Activated gamma-delta T cell (primary cell): ENCODE data around the gene GLMN.
"Not testable (repeated sequence)": the region's sequence is repeated elsewhere in the genome, so short reads cannot be mapped to it uniquely, and the experiment has no call there.

Experiments
- DNase-seq: peaks from one replicate; lab custom pipeline; 2025; lab: John Stamatoyannopoulos, UW

The GLMN gene

DNA sequence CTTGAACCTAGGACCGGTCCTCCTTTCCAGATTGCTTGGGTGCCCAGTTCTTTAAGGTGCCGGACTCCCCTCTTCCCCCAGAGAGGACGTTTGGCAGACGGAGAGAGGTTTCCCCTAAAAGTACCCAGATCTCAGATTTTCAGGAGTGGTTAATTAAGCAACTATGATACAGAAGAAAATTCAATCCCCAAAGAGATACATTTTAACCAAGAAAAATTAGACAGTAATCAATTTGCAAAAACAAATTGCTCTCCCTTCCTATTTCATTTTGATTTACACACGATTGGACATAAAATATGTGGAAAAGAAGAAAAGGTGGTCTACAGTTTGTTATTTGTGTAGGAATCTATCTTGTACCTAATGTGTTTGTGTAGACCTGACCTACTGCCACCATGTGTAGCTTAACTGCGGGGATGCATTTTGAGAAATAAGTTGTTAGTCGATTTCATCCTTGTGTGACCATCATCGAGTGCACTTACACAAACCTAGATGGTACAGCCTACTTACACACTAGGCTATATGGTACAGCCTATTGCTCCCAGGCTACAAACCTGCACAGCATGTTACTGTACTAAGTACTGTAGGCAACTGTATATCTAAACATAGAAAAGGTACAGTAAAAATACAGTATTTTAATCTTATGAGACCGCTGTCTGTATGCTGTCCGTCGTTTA is 827 bp upstream of the GLMN start:
- no peak for DNase-seq

DNA sequence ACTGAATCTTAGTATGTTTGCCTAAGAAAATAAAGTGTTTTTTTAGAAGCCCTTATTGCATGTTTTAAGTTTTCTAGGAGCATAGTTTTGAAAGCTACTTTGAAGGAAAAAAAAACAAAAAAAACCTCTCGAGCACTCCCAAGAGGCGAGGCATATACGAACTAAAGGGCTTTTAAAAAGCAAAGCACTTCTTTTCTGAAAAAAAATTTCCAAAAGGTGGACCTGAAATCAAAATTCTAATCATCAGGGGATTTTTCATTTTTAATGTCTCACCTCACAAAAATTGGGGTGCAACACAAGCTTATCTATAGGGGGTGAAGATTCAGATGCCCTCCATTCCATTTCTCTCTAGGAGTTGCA is 594 bp downstream of the GLMN start:
- no peak for DNase-seq

DNA sequence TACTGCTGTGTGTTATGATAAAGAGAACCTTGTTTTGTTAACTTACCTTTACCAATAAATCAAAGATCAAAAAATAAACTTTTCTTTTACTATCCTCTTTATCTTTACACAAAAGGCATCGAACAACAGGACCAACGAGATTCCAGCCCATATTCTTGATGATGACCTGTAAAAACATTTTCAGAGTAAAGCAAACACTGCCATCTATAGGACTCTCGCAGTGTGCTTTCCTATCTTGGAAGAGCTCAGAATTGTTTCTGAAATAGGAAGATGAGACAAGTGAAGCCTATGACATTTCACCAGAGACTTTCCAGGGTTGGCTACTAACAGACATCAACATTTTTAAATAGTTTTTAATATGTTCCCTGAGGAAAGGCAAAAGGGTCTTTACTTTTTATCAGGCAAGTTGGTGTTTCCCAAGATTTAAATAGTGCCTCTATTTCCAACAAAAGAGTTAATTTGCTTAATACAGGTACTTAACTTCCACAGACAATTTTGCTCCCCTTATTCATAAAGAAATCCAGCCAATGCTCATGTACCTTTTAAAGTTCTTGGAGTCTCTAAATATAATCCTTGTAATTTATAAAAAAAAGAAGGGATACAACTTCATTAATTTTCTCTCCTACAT is 7.3 kb downstream of the GLMN start:
- no peak for DNase-seq

DNA sequence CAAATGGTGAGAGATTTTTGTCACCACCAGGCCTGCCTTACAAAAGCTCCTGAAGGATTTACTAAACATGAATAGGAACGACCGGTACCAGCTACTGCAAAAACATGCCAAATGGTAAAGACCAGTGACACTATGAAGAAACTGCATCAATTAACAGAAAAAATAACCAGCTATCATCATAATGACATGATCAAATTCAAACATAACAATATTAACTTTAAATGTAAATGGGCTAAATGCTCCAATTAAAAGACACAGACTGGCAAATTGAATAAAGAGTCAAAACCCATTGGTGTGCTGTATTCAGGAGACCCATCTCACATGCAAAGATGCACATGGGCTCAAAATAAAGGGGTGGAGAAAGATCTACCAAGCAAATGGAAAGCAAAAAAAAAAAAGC is 17.4 kb downstream of the GLMN start:
- DNase-seq = not testable (repeated sequence)

DNA sequence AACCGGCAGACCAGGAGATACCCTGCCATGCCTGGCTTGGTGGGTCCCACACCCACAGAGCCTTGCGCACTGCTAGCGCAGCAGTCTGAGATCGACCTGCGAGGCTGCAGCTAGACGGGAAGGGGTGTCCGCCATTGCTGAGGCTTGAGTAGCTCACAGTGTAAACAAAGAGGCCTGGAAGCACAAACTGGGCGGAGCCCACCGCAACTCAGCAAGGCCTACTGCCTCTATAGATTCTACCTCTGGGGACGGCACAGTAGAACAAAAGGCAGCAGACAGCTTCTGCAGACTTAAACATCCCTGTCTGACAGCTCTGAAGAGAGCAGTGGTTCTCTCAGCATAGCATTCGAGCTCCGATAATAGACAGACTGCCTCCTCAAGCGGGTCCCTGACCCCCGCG is 19.0 kb downstream of the GLMN start:
- DNase-seq = not testable (repeated sequence)

DNA sequence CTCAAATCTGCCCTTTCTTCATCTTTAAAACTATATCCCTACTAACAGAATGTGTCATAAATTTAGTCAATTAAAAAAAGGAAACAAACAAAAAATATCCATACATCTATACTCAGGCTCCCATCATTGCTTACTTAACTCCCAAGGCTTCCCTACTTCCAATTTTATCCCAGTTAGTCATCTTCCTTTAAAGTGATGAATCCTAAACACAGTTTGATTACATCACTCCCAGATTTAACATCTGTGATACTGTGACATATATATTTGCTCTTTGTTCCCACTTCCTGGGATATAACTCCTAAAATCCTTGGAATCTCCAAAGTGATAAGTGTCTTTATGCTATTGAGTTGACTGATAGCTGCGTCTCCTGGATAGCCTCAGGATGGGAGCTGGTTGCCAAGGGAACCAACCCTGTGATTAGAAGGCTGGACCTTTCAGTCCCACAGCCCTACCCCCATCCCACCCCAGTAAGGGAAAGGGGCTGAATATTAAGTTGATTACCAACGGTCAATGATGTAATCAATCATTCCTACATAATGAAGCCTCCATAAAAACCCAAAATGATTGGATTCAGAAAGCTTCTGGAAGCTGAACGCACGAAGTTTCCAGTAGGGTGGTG is 21.6 kb downstream of the GLMN start:
- DNase-seq = no peak

DNA sequence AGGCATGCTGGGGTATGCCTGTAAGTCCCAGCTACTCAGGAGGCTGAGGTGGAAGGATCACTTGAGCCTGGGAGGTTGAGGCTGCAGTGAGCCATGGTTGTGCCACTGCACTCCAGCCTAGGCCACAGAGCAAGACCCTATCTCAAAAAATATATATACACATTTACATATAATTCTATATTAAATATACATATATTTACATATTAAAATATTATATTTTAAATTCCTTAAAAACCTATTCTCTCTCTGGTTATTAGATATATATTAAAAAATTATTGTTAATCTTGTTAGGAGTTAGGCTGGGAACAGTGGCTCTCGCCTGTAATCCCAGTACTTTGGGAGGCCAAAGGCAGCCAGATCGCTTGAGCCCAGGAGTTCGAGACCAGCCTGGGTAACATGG is 22.7 kb downstream of the GLMN start:
- DNase-seq = no peak

DNA sequence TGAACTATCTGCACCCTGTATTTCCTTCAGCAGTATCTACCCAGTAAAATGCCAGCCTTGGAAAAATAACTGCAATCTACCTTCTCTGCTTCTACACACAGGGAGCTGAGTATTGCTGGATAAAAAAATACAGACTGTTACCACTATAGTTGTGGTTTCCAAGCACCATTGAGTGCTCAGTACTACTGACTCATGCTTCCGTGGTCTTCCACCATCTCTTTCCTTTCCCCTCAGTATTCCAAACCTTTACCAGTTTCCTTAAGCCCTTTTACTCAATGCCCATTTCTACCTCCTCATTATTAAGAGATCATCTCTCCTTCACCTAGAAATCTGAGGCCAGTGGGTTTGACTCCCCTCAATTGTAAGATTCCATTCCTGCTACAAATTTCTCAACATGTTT is 23.8 kb downstream of the GLMN start:
- DNase-seq = no peak

DNA sequence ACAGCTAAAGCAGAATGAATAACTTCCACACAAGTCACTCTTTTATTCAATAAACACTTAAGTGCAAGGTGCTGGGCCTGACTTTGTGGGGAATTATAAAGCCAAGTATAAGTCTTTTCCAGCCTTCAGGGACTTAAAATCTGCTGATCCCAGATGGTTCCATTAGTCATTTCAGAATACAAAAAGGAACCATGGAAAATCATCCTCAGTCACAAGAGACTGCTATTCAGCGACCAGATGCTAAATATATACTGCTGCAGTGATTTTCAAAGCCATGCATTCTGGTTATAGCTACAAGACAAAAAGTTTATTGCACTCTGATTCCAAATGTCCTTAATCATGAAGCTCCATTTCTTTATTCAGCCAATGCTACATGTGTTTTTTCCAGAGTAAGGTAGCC is 25.7 kb downstream of the GLMN start:
- DNase-seq = no peak

DNA sequence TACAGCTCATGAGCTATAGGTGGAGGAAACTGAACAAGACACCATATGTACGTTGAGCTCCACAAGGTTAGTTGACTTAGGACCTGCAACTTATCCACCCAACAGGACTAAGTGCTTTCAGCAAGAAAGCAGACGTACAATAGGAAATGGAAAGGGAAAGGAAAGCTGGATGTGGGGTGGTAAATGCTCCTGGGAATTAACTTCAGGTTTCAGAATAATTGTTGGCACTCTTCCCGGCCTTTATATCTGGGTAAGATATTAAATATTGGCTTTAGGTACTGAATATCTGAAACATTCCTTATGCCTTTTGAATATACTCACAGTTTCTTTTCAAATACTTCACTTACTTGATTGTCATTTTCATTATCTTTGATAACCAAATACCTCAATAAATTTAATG is 36.3 kb downstream of the GLMN start:
- DNase-seq = no peak

DNA sequence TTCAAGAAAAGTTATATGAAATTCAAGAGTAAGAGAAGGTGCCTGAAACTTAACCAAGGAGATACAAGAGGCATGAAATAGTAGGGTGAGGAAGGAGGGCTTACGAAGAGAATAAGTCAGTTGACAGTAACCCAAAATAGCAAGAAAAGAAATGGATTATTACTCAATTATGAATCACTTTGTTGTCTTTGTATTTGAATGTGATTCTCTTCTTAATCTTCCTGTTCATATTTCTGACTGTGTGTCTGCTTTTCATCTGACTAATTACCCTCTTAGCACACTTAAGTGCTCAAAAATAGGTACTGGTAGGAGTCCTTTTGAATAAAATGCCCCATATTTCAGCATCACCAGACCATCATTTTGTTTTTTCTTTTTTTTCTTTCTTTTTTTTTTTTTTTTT is 39.4 kb downstream of the GLMN start:
- no peak for DNase-seq

DNA sequence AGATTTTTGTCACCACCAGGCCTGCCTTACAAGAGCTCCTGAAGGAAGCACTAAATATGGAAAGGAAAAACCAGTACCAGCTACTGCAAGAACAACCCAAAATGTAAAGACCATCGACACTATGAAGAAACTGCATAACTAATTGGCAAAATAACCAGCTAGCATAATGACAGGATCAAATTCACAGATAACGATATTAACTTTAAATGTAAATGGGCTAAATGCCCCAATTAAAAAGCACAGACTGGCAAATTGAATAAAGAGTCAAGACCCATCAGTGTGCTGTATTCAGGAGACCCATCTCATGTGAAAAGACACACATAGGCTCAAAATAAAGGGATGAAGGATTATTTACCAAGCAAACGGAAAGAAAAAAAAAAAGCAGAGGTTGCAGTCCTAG is 44.1 kb downstream of the GLMN start:
- DNase-seq = not testable (repeated sequence)

DNA sequence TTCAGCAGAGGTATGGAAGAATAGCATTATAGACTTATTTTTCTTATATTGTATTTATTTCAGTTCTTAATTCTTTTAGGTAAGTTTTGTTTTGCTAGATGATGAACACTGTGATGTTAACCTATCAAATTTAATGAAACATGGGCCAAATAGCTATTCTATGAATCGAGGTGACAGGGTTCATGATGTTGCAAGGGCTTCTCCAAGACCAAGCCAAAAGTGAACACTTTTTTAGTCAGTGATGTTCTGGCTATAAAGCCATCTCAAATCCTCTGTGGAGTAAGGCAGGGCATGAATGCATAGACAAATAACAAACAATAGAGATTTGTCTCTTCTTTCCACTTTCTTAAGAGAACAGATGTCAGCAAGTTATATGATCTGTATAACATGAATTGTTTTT is 54.4 kb downstream of the GLMN start:
- DNase-seq = no peak

DNA sequence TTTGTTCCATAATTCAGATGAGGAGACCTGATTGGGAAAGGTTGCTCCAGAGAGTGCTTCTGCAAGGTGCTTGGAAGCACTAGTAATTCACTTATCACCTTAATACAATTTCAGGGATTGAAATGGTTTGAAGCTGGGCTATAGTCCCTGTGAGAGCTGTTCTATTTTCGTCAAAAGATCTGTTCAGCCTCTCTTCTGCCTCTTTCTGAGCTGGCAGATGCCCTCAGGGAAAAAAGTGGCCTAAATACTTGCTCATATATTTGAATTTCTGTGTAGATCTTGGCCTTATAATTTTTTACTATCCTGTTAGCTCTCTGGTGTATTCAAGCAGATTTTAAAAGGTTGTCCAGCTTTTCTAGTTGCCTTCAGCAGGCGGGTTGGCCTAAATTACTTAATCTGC is 58.8 kb downstream of the GLMN start:
- no peak for DNase-seq

DNA sequence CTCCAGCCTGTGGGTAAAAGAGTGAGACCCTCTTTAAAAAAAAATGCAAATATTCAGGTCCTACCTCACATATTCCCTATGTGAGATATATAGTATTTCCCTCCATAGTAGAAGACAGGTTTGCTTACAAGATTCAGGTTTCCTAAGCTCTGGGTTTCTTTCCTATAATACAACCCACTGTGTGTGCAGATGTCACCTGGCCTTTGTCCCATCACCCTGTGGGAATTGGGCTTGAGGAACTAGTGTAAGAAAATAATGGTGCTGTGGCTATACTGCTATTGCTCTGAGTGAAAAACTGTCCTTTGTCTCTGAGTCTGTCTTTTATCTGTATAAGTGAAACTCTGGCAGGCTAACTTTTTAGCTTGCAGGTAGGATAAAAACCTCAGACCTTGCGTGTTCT is 68.1 kb downstream of the GLMN start:
- DNase-seq = no peak

DNA sequence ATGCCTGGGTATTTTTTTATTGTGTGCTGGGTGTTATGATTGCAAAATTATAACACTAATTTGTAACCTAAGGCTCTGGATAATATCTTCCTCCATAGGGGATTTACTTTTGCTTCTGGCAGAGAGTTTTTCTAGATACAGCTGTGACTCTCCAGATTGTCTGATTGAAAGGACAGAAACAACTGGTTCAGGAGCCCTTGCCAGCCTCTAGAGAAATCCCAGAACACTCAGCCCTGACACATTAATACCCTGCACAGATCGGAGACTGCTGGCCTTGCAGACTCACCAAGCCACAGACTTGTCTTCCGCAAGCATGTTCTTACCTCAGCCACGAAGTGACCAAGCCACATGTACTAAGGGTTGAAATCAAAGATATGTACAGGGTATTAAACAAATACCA is 70.4 kb downstream of the GLMN start:
- no peak for DNase-seq

DNA sequence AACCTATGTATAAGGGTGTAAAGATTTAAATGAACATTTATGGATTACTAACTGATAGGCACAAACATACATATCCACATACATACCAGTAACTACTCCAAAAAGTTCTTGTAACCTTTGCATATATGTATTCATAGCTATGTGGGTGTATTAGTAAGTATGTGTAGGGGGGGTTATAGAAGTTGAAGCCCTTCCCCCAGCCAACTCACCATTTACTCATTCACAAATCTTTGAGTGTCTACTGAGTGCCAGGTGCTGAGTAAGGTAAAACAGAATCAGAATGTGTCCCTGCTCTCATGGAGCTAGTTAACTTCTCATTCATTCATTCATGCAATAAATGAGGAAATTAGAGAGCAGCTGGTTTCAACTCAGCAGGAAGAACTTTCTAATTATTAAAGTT is 79.8 kb downstream of the GLMN start:
- DNase-seq = no peak

DNA sequence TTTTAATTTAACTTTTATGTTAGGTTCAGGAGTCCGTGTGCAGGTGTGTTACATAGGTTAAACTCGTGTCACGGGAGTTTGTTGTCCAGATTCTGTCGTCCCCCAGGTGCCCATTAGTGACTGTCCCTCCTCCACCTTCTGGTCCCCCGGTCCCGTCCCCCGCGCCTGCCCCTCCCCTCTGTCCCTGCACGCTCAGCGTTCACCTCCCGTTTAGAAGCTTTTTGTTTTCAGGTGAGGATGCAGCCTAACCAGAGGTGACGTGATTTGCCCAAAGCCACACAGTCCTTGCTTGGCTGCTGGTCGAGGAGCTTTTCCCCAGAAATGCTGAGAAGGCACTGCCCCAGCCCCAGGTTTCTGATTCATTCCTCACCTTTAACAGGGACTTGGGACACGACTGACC is 80.2 kb downstream of the GLMN start:
- no peak for DNase-seq

DNA sequence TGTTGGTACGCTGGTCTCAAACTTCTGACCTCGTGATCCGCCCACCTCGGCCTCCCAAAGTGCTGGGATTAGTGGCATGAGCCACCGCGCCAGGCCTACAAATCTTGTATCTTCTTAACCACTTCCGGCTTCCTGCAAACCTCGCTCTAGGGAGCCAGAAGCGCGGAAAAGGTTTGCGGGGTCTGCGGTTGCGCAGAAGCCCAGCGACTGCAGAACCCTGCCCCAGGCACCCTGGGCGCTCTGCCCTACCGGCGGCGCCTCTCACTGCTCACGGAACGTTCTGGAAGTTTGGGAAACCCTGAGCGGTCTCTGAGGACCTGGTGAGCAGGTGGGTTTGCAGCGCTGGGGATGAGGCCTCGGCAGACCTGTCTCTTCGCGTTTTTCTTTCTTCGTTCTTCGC is 81.1 kb downstream of the GLMN start, which contains the start of gene C1orf146:
Gene C1orf146, plus strand, starts transcription at position 195 of the 400 bp plus-strand sequence. CDS start 13,506 bp downstream, outside the sequence.
- no peak for DNase-seq

DNA sequence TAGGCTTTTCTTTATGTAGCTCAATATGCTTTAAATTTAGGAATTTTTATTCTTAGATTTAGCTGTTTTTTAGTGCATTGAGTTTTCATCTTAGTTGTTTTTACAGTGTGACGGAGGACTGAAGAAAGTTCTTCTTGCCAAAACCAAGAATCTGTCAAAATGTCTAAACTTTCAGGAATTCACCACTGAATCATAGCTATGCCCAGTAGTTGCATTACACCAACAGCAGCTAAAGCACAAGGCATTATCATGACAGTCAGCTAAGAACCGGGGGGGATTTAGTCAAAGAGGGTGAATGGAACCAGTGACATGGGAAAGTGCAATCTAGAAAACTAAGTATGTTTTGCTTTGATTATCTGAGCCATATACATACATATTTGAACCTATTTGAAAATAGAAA is 87.6 kb downstream of the GLMN start:
- no peak for DNase-seq

DNA sequence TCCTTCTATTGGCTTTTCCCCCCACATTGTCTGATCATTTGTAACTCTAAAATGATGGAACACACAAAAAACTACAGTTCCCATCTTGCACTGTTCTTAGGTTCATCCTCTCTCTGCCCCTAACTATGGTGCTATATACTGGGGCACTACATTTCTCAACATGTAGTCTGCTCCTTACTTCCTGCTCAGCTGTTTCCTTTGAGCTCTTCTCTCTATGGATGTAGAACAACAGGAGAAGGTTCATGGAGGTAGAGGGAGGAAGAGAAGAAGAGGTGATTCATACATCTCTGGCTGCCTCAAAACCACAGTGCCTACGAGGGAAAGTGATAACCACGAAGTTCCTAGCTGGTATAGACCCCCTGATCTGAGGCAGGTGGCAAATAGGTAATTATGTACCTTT is 88.1 kb downstream of the GLMN start:
- DNase-seq = no peak

DNA sequence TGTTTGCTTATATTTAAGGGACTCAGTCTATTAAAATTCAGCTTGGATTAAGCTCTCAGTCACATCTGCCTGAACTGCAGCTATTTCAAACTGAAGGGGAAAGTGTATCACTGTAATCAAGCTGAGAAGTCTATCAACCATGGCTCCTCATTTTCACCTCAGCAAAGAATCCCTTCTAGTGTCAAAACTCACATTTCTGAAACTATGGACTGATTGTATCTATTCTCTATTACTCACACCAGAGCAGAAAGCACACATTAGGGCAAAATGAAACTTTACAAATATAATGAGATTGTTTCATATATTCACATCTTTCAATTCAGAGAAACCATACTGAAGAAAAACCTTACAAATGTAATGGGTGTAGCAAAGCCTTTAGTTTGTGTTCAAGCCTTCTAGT is 95.7 kb downstream of the GLMN start:
- no peak for DNase-seq

DNA sequence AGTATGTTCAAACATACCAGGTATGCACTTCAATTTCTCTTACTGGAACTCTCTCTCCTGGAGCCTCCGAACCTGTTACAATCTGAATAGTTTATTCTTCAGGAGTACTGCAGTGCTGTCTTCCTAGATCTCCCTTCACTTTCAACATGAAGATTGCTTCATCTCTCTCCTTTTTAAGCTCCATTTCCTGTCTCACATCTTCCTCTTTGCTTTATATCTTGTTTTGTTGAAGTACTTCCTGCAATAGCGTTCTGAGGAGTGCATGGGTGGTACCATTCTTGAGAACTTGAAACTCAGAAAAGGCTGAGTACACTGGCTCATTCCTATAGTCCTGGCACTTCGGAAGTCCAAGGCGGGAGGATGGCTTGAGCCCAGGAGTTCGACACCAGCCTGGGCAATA is 96.8 kb downstream of the GLMN start:
- DNase-seq = no peak
